VCaP (cell line): ENCODE data around the gene WNT7B.

Experiments used
- H3K27ac ChIP-seq: fragments of 450-650 bp; 2 replicates; pipeline ENCODE4 v1.5.1; 2017
- TF ChIP-seq, protein P1 (sequence below): fragments of 450-650 bp; conservative IDR thresholded peaks from 2 replicates; pipeline ENCODE4 v1.5.1; 2017; ENCODE audit warnings: mild to moderate bottlenecking, moderate library complexity

Gene WNT7B

DNA sequence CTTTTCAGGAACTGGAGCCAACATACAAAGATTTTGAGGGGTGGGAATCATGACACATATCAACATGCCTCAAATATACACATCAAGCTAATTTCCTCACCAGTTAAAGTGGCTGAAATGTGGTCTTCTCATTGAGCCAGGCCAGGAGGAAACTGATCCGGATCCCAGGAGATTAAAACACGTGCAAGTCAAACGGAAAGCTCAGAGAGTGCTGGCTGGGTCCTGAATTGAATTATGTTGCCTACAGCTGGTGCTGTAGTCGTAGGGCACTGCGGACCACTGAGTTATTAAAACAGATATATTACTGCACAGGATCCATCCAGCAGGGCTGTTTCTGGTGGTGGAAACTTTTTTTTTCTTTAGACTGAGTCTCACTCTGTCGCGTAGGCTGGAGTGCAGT is 14.1 kb upstream of the WNT7B start:
- TF ChIP-seq, protein P1, sequence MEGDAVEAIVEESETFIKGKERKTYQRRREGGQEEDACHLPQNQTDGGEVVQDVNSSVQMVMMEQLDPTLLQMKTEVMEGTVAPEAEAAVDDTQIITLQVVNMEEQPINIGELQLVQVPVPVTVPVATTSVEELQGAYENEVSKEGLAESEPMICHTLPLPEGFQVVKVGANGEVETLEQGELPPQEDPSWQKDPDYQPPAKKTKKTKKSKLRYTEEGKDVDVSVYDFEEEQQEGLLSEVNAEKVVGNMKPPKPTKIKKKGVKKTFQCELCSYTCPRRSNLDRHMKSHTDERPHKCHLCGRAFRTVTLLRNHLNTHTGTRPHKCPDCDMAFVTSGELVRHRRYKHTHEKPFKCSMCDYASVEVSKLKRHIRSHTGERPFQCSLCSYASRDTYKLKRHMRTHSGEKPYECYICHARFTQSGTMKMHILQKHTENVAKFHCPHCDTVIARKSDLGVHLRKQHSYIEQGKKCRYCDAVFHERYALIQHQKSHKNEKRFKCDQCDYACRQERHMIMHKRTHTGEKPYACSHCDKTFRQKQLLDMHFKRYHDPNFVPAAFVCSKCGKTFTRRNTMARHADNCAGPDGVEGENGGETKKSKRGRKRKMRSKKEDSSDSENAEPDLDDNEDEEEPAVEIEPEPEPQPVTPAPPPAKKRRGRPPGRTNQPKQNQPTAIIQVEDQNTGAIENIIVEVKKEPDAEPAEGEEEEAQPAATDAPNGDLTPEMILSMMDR, result no peak
- no peak overlapping the region for H3K27ac ChIP-seq

DNA sequence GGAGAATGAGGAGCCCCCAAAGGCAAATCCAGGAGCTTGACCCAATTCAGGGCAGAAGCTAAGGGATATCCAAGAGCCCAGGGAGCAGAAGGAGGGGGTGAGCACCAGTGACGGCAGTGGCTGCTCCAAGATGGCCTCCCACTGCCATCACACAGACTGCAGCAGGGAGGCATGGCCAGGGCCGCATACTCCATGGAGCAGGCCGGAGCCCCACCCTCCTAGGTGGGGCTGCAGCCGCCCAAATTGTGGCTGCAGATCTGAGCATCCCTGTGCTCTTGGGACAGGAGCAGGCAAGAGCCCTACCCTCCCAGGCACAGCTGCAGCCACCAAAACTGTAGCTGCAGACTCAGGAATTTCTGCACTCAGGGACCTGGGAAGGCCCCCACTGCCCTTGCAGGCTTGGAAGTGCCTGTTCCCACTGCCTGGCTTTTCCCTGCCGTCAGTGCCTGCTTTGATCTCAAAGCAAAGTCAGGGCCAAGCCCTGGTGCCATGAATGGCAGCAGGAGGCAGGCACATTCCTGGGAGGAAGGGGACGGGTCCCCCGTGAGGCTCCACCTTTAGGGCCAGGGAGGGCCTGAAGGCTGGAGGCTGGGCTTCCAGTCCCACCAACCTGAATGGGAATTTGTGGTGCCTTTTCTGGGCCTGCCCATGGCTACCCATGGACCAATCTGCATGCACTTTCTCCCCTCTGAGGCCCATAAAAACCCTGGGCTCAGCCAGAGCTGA is 10.3 kb upstream of the WNT7B start:
- no peak overlapping the region for H3K27ac ChIP-seq
- TF ChIP-seq, protein P1, result no peak

DNA sequence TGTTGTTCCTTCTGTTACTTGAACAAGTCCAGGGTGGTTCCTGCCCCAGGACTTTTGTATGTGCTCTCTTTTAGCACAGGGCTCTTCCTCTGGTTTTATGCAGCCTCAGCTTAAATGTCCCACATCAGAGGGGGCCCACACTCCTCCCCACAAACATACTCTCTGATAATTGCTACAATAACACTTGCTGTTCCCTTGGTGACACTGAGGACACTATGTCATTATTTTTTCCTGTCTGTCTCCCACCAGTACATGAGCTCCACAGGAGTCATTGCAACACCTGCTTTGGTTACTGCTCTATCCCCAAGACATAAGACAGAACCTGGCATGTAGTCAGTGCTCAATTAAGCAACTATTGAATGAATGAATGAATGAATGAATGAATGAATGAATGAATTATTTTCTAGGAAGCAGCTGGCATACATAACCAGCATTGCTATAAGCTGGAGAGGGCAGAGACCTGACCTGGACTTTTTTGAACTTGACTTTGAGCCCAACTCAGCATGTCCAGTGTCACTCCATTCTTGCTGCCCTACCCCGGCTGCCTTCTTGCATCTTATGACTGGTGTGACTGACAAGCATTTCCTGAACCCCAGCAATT is 7.5 kb upstream of the WNT7B start:
- TF ChIP-seq, protein P1, result no peak
- no peak overlapping the region for H3K27ac ChIP-seq

DNA sequence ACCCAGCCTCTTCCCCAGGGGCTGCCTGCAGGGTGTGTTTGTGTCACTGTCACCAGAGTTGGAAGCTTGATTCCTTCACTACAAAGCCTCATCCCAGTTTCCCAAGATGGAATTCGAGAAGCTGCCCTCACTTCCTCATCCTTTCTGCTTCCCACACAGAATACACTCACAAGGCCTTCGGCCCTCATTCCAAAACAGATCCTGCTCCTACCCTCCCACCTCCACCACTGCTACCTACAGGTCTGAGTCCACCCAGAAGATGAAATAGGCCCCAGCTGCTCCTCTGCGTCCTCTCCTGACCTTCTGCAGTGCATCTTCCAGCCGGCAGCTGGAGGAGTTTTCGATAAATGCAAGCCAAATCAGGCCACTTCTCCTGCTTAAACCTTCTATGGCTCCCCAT is 6.8 kb upstream of the WNT7B start:
- TF ChIP-seq, protein P1, result no peak

DNA sequence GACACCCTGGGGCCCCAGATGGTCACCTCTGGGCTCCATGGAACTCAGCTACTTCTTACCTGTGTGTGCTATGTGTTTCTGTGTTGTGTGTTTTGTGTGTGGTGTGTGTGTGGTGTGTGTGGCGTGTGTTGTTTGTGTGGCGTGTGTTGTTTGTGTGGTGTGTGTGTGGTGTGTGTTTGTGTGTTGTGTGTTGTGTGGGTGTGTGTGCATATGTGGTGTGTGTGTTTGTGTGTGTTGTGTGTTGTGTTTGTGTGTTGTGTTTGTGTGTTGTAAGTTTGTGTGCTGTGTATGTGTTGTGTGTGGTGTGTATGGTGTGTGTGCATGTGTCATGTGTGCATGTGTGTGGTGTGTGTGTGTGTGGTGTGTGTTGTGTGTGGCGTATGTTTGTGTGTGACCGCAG is 3.8 kb upstream of the WNT7B start:
- TF ChIP-seq, protein P1, result no peak

More for the DNA sequence above, 6.8 kb upstream of the WNT7B start:
- H3K27ac ChIP-seq, result no peak overlapping the region

DNA sequence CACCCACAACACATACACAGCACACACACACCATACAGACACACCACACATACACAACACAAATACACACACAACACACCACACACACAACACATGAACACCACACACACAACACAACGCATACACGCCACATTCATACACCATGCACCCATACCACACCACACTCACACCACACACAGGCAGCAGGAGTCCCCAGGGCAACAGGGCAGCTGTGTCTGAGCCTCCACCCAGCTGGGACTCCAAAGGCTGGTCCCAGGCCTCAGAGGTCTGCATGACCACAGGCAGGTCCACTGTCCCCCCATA is 3.3 kb upstream of the WNT7B start:
- no peak overlapping the region for H3K27ac ChIP-seq
- TF ChIP-seq, protein P1, result no peak

More for the DNA sequence above, 3.8 kb upstream of the WNT7B start:
- no peak overlapping the region for H3K27ac ChIP-seq

DNA sequence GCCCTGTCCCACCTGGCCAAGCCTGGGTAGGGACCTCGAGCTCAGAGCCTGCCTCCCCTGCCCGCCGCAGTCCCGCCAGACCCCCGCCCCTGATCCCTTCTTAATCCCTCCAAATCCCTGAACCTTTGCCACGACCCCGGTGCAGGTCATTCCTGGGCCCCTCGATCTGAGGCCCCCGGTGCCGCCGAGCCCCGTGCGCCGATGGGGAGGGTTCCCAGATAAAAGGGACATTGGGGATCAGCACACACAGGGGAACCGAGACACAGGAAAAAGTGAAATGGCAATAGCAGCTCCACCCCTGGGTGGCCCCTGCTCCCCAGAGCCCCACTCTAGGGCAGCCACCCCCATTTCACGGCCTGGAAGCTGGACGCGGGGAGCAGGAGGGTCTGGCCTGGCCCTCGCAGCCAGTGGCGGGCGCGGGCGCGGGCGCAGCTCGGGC is 1.3 kb upstream of the WNT7B start:
- H3K27ac ChIP-seq, result peak overlapping the region; percentile 40

More for the DNA sequence above, 1.3 kb upstream of the WNT7B start:
- TF ChIP-seq, protein P1, result no peak
